ACC112 (cell line): ENCODE measurements around the gene RBFOX1.

Source experiments
- H2AFZ ChIP-seq: fragments of 200-600 bp; sonication (generic); one replicate; pipeline ENCODE4 v1.6.0; 2017; ENCODE audit warnings: antibody characterized with exemption, low read length; ENCODE audit not compliant: unreplicated experiment
- H3K27ac ChIP-seq: fragments of 200-600 bp; sonication (generic); 2 replicates; pipeline ENCODE4 v1.5.1; 2014; ENCODE audit warnings: low read depth, mild to moderate bottlenecking, antibody characterized with exemption, low read length, moderate library complexity
- H3K27me3 ChIP-seq: fragments of 200-600 bp; sonication (generic); 2 replicates; pipeline ENCODE4 v1.6.1; 2014; ENCODE audit warnings: mild to moderate bottlenecking, antibody characterized with exemption, low read length, moderate library complexity, mixed read lengths; ENCODE audit not compliant: insufficient read depth
- H3K36me3 ChIP-seq: fragments of 200-600 bp; sonication (generic); 2 replicates; pipeline ENCODE4 v1.6.1; 2016; ENCODE audit warnings: mild to moderate bottlenecking, antibody characterized with exemption, low read length, moderate library complexity, mixed read lengths; ENCODE audit not compliant: insufficient read depth
- H3K4me1 ChIP-seq: fragments of 200-600 bp; sonication (generic); one replicate; pipeline ENCODE4 v1.6.1; 2016; ENCODE audit warnings: low read length, mixed read lengths; ENCODE audit not compliant: insufficient read depth, unreplicated experiment, control insufficient read depth
- H3K4me3 ChIP-seq: fragments of 200-600 bp; sonication (generic); 2 replicates; pipeline ENCODE4 v1.5.1; 2014; ENCODE audit warnings: mild to moderate bottlenecking, low read depth, low read length
- H3K79me2 ChIP-seq: fragments of 200-600 bp; sonication (generic); one replicate; pipeline ENCODE4 v1.6.0; 2016; ENCODE audit warnings: low read length; ENCODE audit not compliant: control insufficient read depth, unreplicated experiment, insufficient read depth

The RBFOX1 gene

GRCh38 chr16:7590934-7591333 lies 258.3 kb downstream of the RBFOX1 start:
- Histone ChIP-seq H3K27me3 (no peaks in the 10 kb centered on the region), H3K27ac (no peak overlapping the region), H2AFZ (no peak overlapping the region), H3K4me3 (no peak overlapping the region), H3K79me2 (no peaks in the 10 kb centered on the region), H3K36me3 (no peaks in the 10 kb centered on the region), H3K4me1 (no peaks in the 10 kb centered on the region)

- Histone ChIP-seq H3K79me2 (no peaks in the 10 kb centered on the region), H2AFZ (no peak overlapping the region), H3K27me3 (no peaks in the 10 kb centered on the region), H3K27ac (no peak overlapping the region), H3K4me3 (no peak overlapping the region), H3K36me3 (no peaks in the 10 kb centered on the region), H3K4me1 (no peaks in the 10 kb centered on the region)
Measured at GRCh38 chr16:7596308-7596707, 263.7 kb downstream of the RBFOX1 start.

GRCh38 chr16:7597677-7598076 lies 265.0 kb downstream of the RBFOX1 start:
- H3K27ac ChIP-seq: no peak overlapping the region
- no peaks in the 10 kb centered on the region for H3K4me1 ChIP-seq
- H3K27me3 ChIP-seq: no peaks in the 10 kb centered on the region
- no peaks in the 10 kb centered on the region for H3K36me3 ChIP-seq
- H2AFZ ChIP-seq: no peak overlapping the region
- no peaks in the 10 kb centered on the region for H3K79me2 ChIP-seq
- H3K4me3 ChIP-seq: no peak overlapping the region

GRCh38 chr16:7601100-7601499 lies 268.5 kb downstream of the RBFOX1 start:
- H3K79me2 ChIP-seq: no peaks in the 10 kb centered on the region
- no peak overlapping the region for H3K27ac ChIP-seq
- no peaks in the 10 kb centered on the region for H3K4me1 ChIP-seq
- H3K4me3 ChIP-seq: no peak overlapping the region
- no peak overlapping the region for H2AFZ ChIP-seq
- no peaks in the 10 kb centered on the region for H3K27me3 ChIP-seq
- H3K36me3 ChIP-seq: no peaks in the 10 kb centered on the region

- Histone ChIP-seq H3K4me1 (no peaks in the 10 kb centered on the region), H3K36me3 (no peaks in the 10 kb centered on the region), H2AFZ (no peak overlapping the region), H3K27ac (no peak overlapping the region), H3K27me3 (no peaks in the 10 kb centered on the region), H3K4me3 (no peak overlapping the region), H3K79me2 (no peaks in the 10 kb centered on the region)
Measured at GRCh38 chr16:7602291-7602950, 269.8 kb downstream of the RBFOX1 start.

GRCh38 chr16:7605812-7606211 lies 273.2 kb downstream of the RBFOX1 start:
- Histone ChIP-seq H3K4me3 (no peak overlapping the region), H3K27ac (no peak overlapping the region), H3K36me3 (no peaks in the 10 kb centered on the region), H3K79me2 (no peaks in the 10 kb centered on the region), H3K27me3 (no peaks in the 10 kb centered on the region), H3K4me1 (no peaks in the 10 kb centered on the region), H2AFZ (no peak overlapping the region)

GRCh38 chr16:7612671-7613070 lies 280.0 kb downstream of the RBFOX1 start:
- no peak overlapping the region for H3K27ac ChIP-seq
- no peak overlapping the region for H3K4me3 ChIP-seq
- H2AFZ ChIP-seq: no peak overlapping the region
- H3K4me1 ChIP-seq: no peaks in the 10 kb centered on the region
- H3K79me2 ChIP-seq: no peaks in the 10 kb centered on the region
- no peaks in the 10 kb centered on the region for H3K36me3 ChIP-seq
- H3K27me3 ChIP-seq: no peaks in the 10 kb centered on the region

GRCh38 chr16:7613518-7613917 lies 280.9 kb downstream of the RBFOX1 start:
- no peak overlapping the region for H2AFZ ChIP-seq
- no peaks in the 10 kb centered on the region for H3K4me1 ChIP-seq
- no peaks in the 10 kb centered on the region for H3K36me3 ChIP-seq
- H3K27ac ChIP-seq: no peak overlapping the region
- no peaks in the 10 kb centered on the region for H3K27me3 ChIP-seq
- H3K4me3 ChIP-seq: no peak overlapping the region
- no peaks in the 10 kb centered on the region for H3K79me2 ChIP-seq

- Histone ChIP-seq H3K4me3 (no peak overlapping the region), H3K4me1 (no peaks in the 10 kb centered on the region), H3K27ac (no peak overlapping the region), H3K27me3 (no peaks in the 10 kb centered on the region), H3K79me2 (no peaks in the 10 kb centered on the region), H2AFZ (no peak overlapping the region), H3K36me3 (no peaks in the 10 kb centered on the region)
Measured at GRCh38 chr16:7614021-7614795, 281.6 kb downstream of the RBFOX1 start.

GRCh38 chr16:7615565-7615964 lies 282.9 kb downstream of the RBFOX1 start:
- Histone ChIP-seq H3K36me3 (no peaks in the 10 kb centered on the region), H2AFZ (no peak overlapping the region), H3K4me1 (no peaks in the 10 kb centered on the region), H3K27ac (no peak overlapping the region), H3K4me3 (no peak overlapping the region), H3K27me3 (no peaks in the 10 kb centered on the region), H3K79me2 (no peaks in the 10 kb centered on the region)
